MM.1S (cell line): ENCODE data around the gene PHLDB3.

Experiments used
- CTCF ChIP-seq: fragments of 300-600 bp; sonication (generic); IDR thresholded peaks from 2 replicates; pipeline ENCODE4 v1.5.1; 2016; ENCODE audit warnings: antibody characterized with exemption, low read length, mixed read lengths
- EZH2phosphoT487 ChIP-seq: fragments of 300-600 bp; sonication (generic); IDR thresholded peaks from 2 replicates; pipeline ENCODE4 v1.6.1; 2018; ENCODE audit warnings: antibody characterized with exemption, low read length

- TF ChIP-seq CTCF, result no peak
- no peak for TF ChIP-seq EZH2phosphoT487
These were observed 39.5 kb upstream of the PHLDB3 start for GRCh38 chr19:43544077-43544476.
